Activated CD8-positive, alpha-beta memory T cell treated with anti-CD3 and anti-CD28 coated beads, Interleukin-2, amount 50 U/mL, for 4 hours (primary cell): ENCODE measurements around the gene NUP210.

Experiments used
- DNase-seq: peaks from one replicate; pipeline ENCODE4 v3.0.0-alpha.2; 2020

NUP210 gene

GRCh38 chr3:13318626-13319470 lies 101.3 kb downstream of the NUP210 start:
- DNase-seq: no peak

GRCh38 chr3:13317596-13318320 lies 102.4 kb downstream of the NUP210 start:
- DNase-seq: no peak

GRCh38 chr3:13316603-13317002 lies 103.5 kb downstream of the NUP210 start:
- DNase-seq: no peak

- DNase-seq: no peak
Measured at GRCh38 chr3:13314877-13315276, 105.2 kb downstream of the NUP210 start.

GRCh38 chr3:13313813-13314212 lies 106.3 kb downstream of the NUP210 start:
- no peak for DNase-seq

- DNase-seq: no peak
Measured at GRCh38 chr3:13309004-13309403, 111.1 kb downstream of the NUP210 start.

GRCh38 chr3:13308380-13308801 lies 111.7 kb downstream of the NUP210 start:
- no peak for DNase-seq

- DNase-seq: no peak
Measured at GRCh38 chr3:13307041-13307440, 113.1 kb downstream of the NUP210 start.

- no peak for DNase-seq
Measured at GRCh38 chr3:13305623-13306022, 114.5 kb downstream of the NUP210 start.

GRCh38 chr3:13303410-13303809 lies 116.7 kb downstream of the NUP210 start:
- DNase-seq: no peak

- no peak for DNase-seq
Measured at GRCh38 chr3:13301286-13301987, 118.7 kb downstream of the NUP210 start.

- no peak for DNase-seq
Measured at GRCh38 chr3:13300546-13301285, 119.4 kb downstream of the NUP210 start.

- DNase-seq: no peak
Measured at GRCh38 chr3:13299531-13300155, 120.5 kb downstream of the NUP210 start.

GRCh38 chr3:13296662-13297061 lies 123.5 kb downstream of the NUP210 start:
- no peak for DNase-seq

GRCh38 chr3:13294442-13295351 lies 125.4 kb downstream of the NUP210 start:
- no peak for DNase-seq

GRCh38 chr3:13292375-13292774 lies 127.7 kb downstream of the NUP210 start:
- DNase-seq: no peak

- DNase-seq: no peak
Measured at GRCh38 chr3:13290941-13291340, 129.2 kb downstream of the NUP210 start.

- no peak for DNase-seq
Measured at GRCh38 chr3:13289771-13290285, 130.3 kb downstream of the NUP210 start.

GRCh38 chr3:13288732-13289718 lies 131.1 kb downstream of the NUP210 start:
- no peak for DNase-seq

- no peak for DNase-seq
Measured at GRCh38 chr3:13287833-13288232, 132.3 kb downstream of the NUP210 start.
